Mesenchymal stem cell (in vitro differentiated cells and primary cell): Measurements from ENCODE around the gene RNU2-1.
A peak's percentile ranks its signal among the peaks of the same experiment; 100 is the strongest.

Experiments used
- DNase-seq: peaks from one replicate; pipeline ENCODE4 v3.0.0-alpha.2; 2013
- H2AFZ ChIP-seq: one replicate; pipeline ENCODE4 v1.6.1; 2013; ENCODE audit warnings: low read depth, mild to moderate bottlenecking, control low read depth, inconsistent platforms, low read length, moderate library complexity
- H2AK5ac ChIP-seq: 2 replicates; pipeline ENCODE4 v1.6.1; 2013; ENCODE audit warnings: low read length, moderate library complexity, mild to moderate bottlenecking, inconsistent platforms; ENCODE audit not compliant: severe bottlenecking
- H2BK120ac ChIP-seq: one replicate; pipeline ENCODE4 v1.6.1; 2013; ENCODE audit warnings: low read depth, mild to moderate bottlenecking, inconsistent platforms, low read length, moderate library complexity
- H2BK12ac ChIP-seq, 2 experiments: one replicate each; pipeline ENCODE4 v1.6.1; 2013; ENCODE audit warnings: inconsistent platforms in 2 of 2, low read length in 2 of 2, mild to moderate bottlenecking in 2 of 2, moderate library complexity in 2 of 2, control low read depth in 1 of 2
- H2BK15ac ChIP-seq: one replicate; pipeline ENCODE4 v1.6.1; 2013; ENCODE audit warnings: mild to moderate bottlenecking, low read depth, inconsistent platforms; ENCODE audit not compliant: poor library complexity, severe bottlenecking
- H2BK5ac ChIP-seq: 2 replicates; pipeline ENCODE4 v1.6.1; 2013; ENCODE audit warnings: low read depth, mild to moderate bottlenecking, low read length, control low read depth, inconsistent platforms; ENCODE audit not compliant: poor library complexity, severe bottlenecking
- H3K14ac ChIP-seq, 2 experiments: one replicate each; pipeline ENCODE4 v1.6.1; 2013; ENCODE audit warnings: inconsistent platforms in 2 of 2, low read length in 2 of 2, control low read depth in 1 of 2, mild to moderate bottlenecking in 1 of 2, moderate library complexity in 1 of 2
- H3K18ac ChIP-seq, 2 experiments: one replicate each; pipeline ENCODE4 v1.6.1; 2013; ENCODE audit warnings: inconsistent platforms in 2 of 2, low read length in 2 of 2, control low read depth in 1 of 2, low read depth in 1 of 2, mild to moderate bottlenecking in 1 of 2
- H3K23ac ChIP-seq, 2 experiments: one replicate each; pipeline ENCODE4 v1.6.1; 2013; ENCODE audit warnings: inconsistent platforms in 2 of 2, low read length in 2 of 2, mild to moderate bottlenecking in 2 of 2, moderate library complexity in 2 of 2, control low read depth in 1 of 2
- H3K27ac ChIP-seq: 2 replicates; pipeline ENCODE4 v1.5.1; 2013; ENCODE audit warnings: mild to moderate bottlenecking, moderate library complexity, low read length, control low read depth, inconsistent platforms; ENCODE audit not compliant: poor library complexity, severe bottlenecking
- H3K27me3 ChIP-seq, 2 experiments: 2 replicates each; pipeline versions ENCODE4 v1.6.1 to v1.7.0; 2013; ENCODE audit warnings: low read length in 2 of 2, mild to moderate bottlenecking in 2 of 2, moderate library complexity in 2 of 2, control low read depth in 1 of 2, inconsistent platforms in 1 of 2; ENCODE audit not compliant: control insufficient read depth in 1 of 2, insufficient read depth in 1 of 2
- H3K36me3 ChIP-seq, 2 experiments: 2 replicates each; pipeline versions ENCODE4 v1.6.1 to v1.7.0; 2013; ENCODE audit warnings: low read length in 2 of 2, control low read depth in 1 of 2, inconsistent platforms in 1 of 2, low read depth in 1 of 2, mild to moderate bottlenecking in 1 of 2; ENCODE audit not compliant: insufficient read depth in 2 of 2, control insufficient read depth in 1 of 2
- H3K4ac ChIP-seq, 2 experiments: one replicate each; pipeline ENCODE4 v1.6.1; 2013; ENCODE audit warnings: inconsistent platforms in 2 of 2, low read length in 2 of 2, mild to moderate bottlenecking in 2 of 2, moderate library complexity in 2 of 2, control low read depth in 1 of 2, low read depth in 1 of 2
- H3K4me1 ChIP-seq: 2 replicates; pipeline ENCODE4 v1.6.1; 2013; ENCODE audit warnings: low read depth, low read length, control low read depth; ENCODE audit not compliant: control insufficient read depth, insufficient read depth
- H3K4me2 ChIP-seq: 2 replicates; pipeline ENCODE4 v1.6.1; 2013; ENCODE audit warnings: low read length, mild to moderate bottlenecking, inconsistent platforms; ENCODE audit not compliant: poor library complexity, severe bottlenecking
- H3K4me3 ChIP-seq, 2 experiments: 2 replicates each; pipeline versions ENCODE4 v1.5.1 to v1.7.0; 2013; ENCODE audit warnings: low read length in 2 of 2, mild to moderate bottlenecking in 2 of 2, control low read depth in 1 of 2, low read depth in 1 of 2; ENCODE audit not compliant: insufficient read depth in 1 of 2
- H3K79me1 ChIP-seq: replicated peaks from 2 replicates; pipeline ENCODE4 v1.6.1; 2013; ENCODE audit warnings: mild to moderate bottlenecking, control low read depth, low read length, inconsistent platforms; ENCODE audit not compliant: poor library complexity, severe bottlenecking
- H3K9ac ChIP-seq: 2 replicates; pipeline ENCODE4 v1.7.0; 2013; ENCODE audit warnings: mild to moderate bottlenecking, low read length, moderate library complexity
- H3K9me3 ChIP-seq: 2 replicates; pipeline ENCODE4 v1.7.0; 2013; ENCODE audit warnings: mild to moderate bottlenecking, low read length; ENCODE audit not compliant: control insufficient read depth
- H4K8ac ChIP-seq: one replicate; pipeline ENCODE4 v1.6.1; 2013; ENCODE audit warnings: inconsistent platforms, mild to moderate bottlenecking, low read length, moderate library complexity
- H4K91ac ChIP-seq: one replicate; pipeline ENCODE4 v1.6.1; 2013; ENCODE audit warnings: mild to moderate bottlenecking, low read length, inconsistent platforms
- WGBS: methylation state at CpG from one replicate; pipeline ENCODE4 v1.1.7; 2013; ENCODE audit warnings: mixed read lengths; 5-methylcytosine and 5-hydroxymethylcytosine counted together

RNU2-1 gene

DNA sequence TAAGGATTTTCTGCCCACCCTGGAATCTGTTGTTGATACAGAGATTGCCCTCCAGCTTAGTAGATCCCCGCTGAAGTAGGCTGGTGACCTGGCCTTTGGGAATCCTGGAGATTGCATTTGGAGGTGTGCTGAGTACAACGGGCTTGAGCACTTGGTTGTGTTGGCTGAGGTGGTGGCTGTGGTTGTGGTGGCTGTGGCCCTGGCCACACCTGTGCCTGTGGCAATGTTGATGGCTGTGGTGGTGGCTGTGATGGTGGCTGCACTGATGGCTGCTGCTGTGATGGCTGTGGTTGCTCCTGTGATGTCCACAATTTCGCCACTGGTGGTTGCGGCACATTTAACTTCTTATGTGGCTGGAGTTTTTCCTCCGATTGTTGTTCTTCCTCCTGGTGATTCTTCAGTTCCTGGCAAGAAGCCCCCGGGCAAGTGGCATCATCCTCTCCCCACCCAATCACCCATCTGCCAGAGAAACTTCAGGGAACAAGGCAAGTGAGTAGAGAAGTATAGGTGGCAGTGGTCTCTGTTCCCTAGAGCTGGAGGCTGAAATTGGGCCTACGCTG, 9.6 kb downstream of the RNU2-1 start:
- Histone ChIP-seq H2BK120ac (no peak overlapping the region), H2BK15ac (no peak overlapping the region), H3K79me1 (peaks cover 4% of the 10 kb centered on the region), H4K8ac (no peak overlapping the region), H3K27me3 (no peaks in the 10 kb centered on the region), H3K27ac (no peak overlapping the region), H2BK5ac (no peak overlapping the region), H3K9ac (no peak overlapping the region), H3K18ac (no peak overlapping the region), H3K14ac (no peak overlapping the region), H3K4me1 (no peaks in the 10 kb centered on the region), H3K23ac (no peak overlapping the region), H3K4me3 (no peak overlapping the region), H2AK5ac (no peak overlapping the region), H3K9me3 (no peaks in the 10 kb centered on the region), H3K4ac (no peak overlapping the region), H2BK12ac (no peak overlapping the region), H3K36me3 (peaks cover 23 to 34% of the 10 kb centered on the region in 2 experiments), H3K4me2 (no peak overlapping the region), H4K91ac (peak overlapping the region; percentile 68), H2AFZ (no peak overlapping the region)
- WGBS, result 96% methylated on average over 5 of the region's 7 CpGs
- DNase-seq, result no peak

GRCh38 chr17:43220511-43221125, 13.2 kb downstream of the RNU2-1 start:
- Histone ChIP-seq H3K4ac (no peak overlapping the region), H3K18ac (no peak overlapping the region), H2AK5ac (no peak overlapping the region), H4K91ac (no peak overlapping the region), H2BK120ac (no peak overlapping the region), H3K4me1 (peaks cover 6% of the 10 kb centered on the region), H3K27ac (no peak overlapping the region), H3K36me3 (peaks cover 45 to 59% of the 10 kb centered on the region in 2 experiments), H4K8ac (no peak overlapping the region), H3K4me3 (no peak overlapping the region), H3K79me1 (peaks cover 12% of the 10 kb centered on the region), H2BK5ac (no peak overlapping the region), H2AFZ (no peak overlapping the region), H2BK15ac (no peak overlapping the region), H3K9ac (no peak overlapping the region), H3K4me2 (no peak overlapping the region), H3K9me3 (no peaks in the 10 kb centered on the region), H3K14ac (no peak overlapping the region), H2BK12ac (no peak overlapping the region), H3K27me3 (no peaks in the 10 kb centered on the region), H3K23ac (no peak overlapping the region)
- DNase-seq, result no peak
- 89% methylated on average over 8 of the region's 9 CpGs for WGBS

DNA sequence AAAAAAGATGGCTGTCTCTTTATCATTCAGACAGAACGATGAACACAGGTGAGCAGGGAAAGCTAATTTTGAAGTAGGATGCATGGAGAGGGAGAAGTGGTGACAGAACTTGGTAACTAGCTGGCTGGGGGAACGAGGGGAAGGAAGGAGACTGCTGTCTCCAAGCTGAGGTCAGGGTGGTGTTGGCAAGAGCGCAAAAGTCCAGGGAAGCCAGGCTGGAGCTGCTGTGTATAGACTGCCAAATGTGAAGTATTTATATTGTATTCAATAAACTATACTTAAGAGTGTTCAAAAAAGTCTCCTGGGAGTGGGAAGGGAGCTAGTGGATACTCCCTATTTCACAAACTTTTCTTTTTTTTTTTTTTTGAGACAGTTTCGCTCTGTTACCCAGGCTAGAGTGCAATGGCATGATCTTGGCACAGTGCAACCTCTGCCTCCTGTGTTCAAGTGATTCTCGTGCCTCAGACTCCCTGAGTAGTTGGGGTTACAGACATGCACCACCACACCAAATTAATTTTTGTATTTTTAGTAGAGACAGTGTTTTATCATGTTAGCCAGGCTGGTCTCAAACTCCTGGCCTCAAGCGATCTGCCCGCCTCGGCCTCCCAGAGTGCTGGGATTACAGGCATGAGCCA, 13.9 kb downstream of the RNU2-1 start:
- Histone ChIP-seq H3K4me2 (no peak overlapping the region), H3K36me3 (peaks cover 46 to 61% of the 10 kb centered on the region in 2 experiments), H3K4me3 (no peak overlapping the region), H3K14ac (no peak overlapping the region), H3K4me1 (peaks cover 6% of the 10 kb centered on the region), H3K79me1 (peaks cover 14% of the 10 kb centered on the region), H3K4ac (no peak overlapping the region), H3K18ac (no peak overlapping the region), H2BK12ac (no peak overlapping the region), H4K91ac (no peak overlapping the region), H3K9me3 (no peaks in the 10 kb centered on the region), H3K9ac (no peak overlapping the region), H2AFZ (no peak overlapping the region), H3K27me3 (no peaks in the 10 kb centered on the region), H2BK120ac (no peak overlapping the region), H2AK5ac (no peak overlapping the region), H3K23ac (no peak overlapping the region), H2BK15ac (no peak overlapping the region), H4K8ac (no peak overlapping the region), H3K27ac (no peak overlapping the region), H2BK5ac (no peak overlapping the region)
- 99% methylated on average over 4 of the region's 8 CpGs for WGBS
- DNase-seq, result no peak

DNA sequence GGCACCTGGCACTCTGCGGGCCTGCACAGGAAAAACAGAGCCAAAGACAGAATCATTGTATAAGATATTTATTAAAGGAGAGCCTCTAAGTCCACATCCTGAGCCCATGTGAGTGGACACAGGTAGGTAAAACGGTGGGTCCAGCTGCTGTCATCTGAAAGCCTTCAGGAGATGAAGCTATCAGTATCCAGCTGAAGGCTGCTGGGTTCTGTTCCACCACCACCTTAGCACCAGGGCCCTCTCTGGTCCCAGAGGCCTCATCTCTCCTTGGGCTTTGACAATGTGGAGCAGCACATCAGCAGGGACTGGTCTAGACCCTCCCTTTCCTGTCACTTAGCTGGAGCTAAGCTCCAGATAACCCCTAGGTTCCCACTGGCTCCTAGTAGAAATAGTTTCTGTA, 14.8 kb downstream of the RNU2-1 start:
- H3K27ac ChIP-seq, result no peak overlapping the region
- H4K91ac ChIP-seq, result no peak overlapping the region
- 100% methylated on average over 1 of the region's 2 CpGs for WGBS
- H2BK120ac ChIP-seq, result no peak overlapping the region
- H3K14ac ChIP-seq, result no peak overlapping the region
- no peak overlapping the region for H3K18ac ChIP-seq
- no peak overlapping the region for H4K8ac ChIP-seq
- H3K4me1 ChIP-seq, result peaks cover 6% of the 10 kb centered on the region
- peaks cover 45 to 56% of the 10 kb centered on the region in 2 experiments for H3K36me3 ChIP-seq
- H3K79me1 ChIP-seq, result peaks cover 17% of the 10 kb centered on the region
- H3K4ac ChIP-seq, result no peak overlapping the region
- H3K27me3 ChIP-seq, result no peaks in the 10 kb centered on the region
- no peak overlapping the region for H3K4me2 ChIP-seq
- H3K23ac ChIP-seq, result no peak overlapping the region
- no peaks in the 10 kb centered on the region for H3K9me3 ChIP-seq
- H3K4me3 ChIP-seq, result no peak overlapping the region
- no peak overlapping the region for H2AK5ac ChIP-seq
- H2BK15ac ChIP-seq, result no peak overlapping the region
- DNase-seq, result no peak
- H2AFZ ChIP-seq, result no peak overlapping the region
- no peak overlapping the region for H3K9ac ChIP-seq
- H2BK5ac ChIP-seq, result no peak overlapping the region
- H2BK12ac ChIP-seq, result no peak overlapping the region
